Fibroblast of skin of scalp (primary cell): ENCODE results near the gene ZNF836.
A peak's percentile ranks its signal among the peaks of the same experiment; 100 is the strongest.

Experiments used
- DNase-seq: peaks from one replicate; pipeline ENCODE4 v3.0.0-alpha.2; 2013

ZNF836 gene

DNA sequence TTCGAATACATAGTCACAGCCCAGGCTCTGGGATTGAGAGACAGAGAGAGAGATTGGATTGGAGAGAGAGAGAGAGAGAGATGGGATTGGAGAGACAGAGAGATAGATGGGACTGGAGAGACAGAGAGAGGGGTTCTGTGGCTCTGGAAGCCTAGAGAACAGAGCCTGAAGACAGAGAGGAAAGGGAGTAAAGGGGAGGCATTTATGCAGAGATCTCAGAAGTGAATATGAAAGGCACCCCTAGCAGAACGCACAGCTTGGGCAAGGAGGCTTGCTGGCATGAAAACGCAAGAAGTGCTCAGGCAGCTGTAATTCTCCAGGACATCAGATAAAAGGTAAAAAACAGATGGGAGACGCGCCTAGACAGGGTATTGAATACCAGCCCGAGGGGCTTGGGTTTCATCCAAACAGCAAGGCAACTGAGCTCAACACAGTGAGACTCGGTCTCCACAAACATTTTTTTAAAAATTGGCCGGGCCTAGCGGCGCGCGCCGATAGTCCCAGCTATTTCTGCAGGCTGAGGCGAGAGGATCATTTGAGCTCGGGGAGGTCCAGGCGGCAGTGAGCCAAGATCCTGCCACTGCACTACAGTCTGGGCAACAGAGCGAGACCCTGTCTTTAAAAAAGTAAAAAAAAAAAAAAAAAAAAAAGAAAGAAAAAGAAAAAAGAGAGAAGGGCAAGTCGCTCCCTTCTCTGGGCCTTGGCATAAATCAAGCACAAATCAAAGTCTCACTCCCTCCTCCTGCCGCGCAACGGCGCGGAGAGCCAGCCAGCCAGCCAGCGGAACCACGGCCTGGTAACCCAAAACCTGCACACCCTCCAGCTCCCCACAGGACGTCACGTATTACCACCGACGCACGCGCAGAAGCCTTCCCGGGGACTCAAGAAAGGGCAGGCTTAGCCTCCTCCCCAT lies 17.7 kb upstream of the ZNF836 start:
- no peak for DNase-seq

DNA sequence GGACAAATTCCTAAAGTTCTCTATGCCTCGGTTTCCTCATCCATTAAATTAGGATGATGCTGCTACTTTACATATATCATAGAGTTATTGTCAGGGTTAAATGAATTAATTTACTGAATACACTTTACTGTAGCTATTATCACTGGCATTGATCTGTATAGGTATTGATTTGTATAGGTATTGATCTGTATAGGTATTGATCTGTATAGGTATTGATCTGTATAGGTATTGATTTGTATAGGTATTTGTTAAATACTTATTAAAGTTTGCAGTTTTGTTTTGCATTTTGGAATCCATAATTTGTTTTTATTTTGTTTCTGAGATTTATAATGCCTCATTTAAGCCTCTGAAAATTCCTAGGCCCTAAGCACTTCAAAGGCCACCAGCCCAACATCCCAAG lies 16.0 kb upstream of the ZNF836 start:
- no peak for DNase-seq

GRCh38 chr19:52176574-52176973 lies 5.2 kb upstream of the ZNF836 start:
- no peak for DNase-seq

DNA sequence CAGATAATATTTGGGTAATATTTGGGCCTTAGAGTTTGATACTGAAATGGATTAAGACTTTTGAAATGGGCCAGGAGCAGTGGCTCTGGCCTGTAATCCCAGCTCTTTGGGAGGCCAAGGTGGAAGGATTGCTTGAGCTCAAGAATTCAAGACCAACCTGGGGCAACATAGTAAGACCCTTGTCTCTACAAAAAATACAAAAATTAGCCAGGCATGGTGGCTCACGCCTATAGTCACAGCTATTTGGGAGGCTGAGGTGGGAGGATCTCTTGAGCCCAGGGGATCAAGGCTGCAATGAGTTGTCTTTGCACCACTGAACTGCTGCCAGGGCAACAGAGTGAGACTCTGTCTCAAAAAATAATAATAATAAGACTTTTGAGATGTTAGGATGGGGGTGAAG lies 926 bp upstream of the ZNF836 start:
- DNase-seq: no peak

GRCh38 chr19:52170863-52171320 lies 529 bp downstream of the ZNF836 start:
- no peak for DNase-seq

GRCh38 chr19:52170304-52170703 lies 1.1 kb downstream of the ZNF836 start:
- DNase-seq: no peak

DNA sequence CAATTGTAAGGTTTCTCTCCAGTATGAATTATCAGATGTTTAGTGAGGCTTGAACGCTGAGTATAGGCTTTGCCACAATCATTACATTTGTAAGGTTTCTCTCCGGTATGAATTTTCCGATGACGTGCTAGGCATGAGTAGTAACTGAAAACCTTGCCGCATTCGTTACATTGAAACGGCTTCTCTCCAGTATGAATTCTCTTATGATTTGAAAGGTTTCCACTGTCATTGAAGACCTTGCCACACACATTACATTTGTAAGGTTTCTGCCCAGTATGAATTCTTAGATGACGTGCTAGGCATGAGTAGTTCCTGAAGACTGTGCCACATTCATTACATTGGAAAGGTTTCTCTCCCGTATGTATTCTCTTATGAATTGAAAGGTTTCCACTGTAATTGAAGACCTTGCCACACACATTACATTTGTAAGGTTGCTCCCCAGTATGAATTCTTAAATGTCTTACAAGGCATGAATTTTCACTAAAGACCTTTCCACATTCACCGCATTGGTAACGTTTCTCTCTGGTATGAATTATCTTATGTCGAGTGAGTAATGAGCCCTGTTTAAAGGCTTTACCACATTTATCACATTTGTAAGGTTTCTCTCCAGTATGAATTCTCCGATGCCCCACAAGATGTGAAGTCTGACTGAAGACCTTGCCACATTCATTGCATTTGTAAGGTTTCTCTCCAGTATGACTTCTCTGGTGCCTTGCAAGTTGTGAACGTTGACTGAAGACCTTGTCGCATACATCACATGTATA lies 15.6 kb downstream of the ZNF836 start:
- no peak for DNase-seq

- DNase-seq: no peak
Observed at GRCh38 chr19:52148256-52148655, 23.2 kb downstream of the ZNF836 start.

DNA sequence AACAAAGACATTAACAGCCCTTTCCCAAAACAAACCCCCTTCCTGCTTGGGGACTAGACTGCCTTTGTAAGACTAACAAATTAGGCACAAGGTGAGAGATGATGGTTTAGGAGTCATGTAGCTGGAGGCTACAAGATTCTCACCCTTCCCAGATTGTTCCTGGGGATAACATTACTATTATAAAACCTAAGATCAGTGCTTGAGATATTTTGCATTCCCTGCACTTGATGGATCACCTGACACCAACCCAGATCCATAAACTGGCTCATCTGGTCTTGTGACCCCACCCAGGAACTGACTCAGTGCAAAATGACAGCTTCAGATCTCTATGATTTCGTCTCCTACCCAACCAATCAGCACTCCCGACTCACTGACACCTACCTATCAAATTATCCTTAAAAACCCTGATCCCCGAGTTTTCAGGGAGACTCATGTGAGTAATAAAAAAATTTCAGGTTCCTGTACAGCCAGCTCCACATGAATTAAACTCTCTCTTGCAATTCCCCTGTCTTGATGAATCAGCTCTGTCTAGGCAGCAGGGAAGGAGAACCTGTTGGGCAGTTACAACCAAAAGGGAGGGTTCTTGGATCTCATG lies 29.3 kb downstream of the ZNF836 start:
- DNase-seq: no peak

DNA sequence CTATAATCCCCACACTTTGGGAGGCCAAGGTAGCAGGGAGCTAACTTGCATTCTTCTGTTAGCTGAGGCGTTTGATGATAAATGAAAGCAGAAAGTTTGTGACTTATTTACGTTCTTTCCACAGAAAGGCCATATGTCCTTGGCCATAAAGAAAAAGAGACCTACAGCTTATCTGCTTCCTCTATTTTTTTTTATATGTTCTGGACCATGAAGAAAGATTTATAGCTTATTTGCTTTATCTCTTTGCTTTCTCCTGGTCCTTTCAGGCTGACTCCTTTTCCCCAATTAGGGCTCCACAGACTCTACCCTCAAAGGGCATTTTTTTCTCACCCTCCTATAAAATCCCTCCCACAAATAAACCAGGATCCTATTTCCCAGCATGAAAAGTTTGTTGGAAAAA lies 30.2 kb downstream of the ZNF836 start:
- no peak for DNase-seq

DNA sequence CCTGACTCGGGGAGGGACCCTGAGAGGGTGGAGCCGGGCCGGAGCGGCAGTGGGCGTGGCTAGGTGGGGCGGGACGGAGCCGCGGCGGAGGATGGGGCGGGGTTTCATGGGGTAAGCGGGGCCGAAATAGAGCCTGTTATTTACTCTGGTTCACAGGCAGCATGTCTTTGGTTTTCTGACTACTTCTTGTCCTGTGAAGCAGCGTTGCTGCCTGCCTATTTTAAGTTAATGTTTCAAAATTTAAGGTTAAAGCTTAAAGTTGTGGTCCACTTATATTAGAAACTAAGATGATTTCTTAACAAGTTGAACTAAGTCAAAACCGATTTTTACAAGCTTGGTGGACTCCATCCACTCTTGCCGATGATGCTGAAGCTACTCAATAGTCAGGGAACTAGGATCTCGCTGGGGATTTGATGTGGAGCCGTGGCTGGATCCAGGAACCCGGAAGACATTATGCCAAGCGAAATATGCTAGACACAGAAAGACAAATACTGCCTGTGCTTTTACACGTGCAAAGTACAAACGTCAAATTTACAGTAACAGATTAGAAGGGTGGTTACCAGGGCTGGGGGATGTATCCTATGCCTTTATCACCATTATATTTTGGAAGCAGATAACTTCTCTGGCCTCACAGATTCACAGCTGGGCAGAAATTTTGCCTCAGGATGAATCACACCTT lies 31.2 kb downstream of the ZNF836 start:
- DNase-seq: no peak

GRCh38 chr19:52139252-52140031 lies 32.0 kb downstream of the ZNF836 start, which contains the start of gene ZNF616:
Gene ZNF616 (minus strand): TSS chr19:52139938. CDS start chr19:52130512, 9,426 bp downstream.
- DNase-seq: peak; percentile 95

- DNase-seq: no peak
Observed at GRCh38 chr19:52138983-52139251, 32.5 kb downstream of the ZNF836 start.

- peak; percentile 21 for DNase-seq
Observed at GRCh38 chr19:52138278-52138982, 33.0 kb downstream of the ZNF836 start.

DNA sequence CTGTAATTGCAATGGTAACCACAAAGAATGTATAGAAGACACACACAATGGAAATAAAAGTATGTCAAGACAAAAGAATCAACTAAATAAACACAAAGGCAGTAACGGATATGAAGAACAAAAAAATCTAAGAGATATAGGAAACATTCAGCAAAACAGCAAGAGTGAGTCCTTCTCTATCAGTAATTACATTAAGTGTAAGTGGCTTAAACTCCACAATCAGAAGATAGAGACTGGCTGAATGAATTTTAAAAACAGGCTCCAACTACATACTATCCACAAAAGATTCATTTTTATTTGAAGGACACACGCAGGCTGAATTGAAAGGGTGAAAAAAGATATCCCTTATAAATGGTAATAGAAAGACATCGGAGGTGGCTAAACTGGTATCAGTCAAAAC lies 51.1 kb downstream of the ZNF836 start:
- no peak for DNase-seq

DNA sequence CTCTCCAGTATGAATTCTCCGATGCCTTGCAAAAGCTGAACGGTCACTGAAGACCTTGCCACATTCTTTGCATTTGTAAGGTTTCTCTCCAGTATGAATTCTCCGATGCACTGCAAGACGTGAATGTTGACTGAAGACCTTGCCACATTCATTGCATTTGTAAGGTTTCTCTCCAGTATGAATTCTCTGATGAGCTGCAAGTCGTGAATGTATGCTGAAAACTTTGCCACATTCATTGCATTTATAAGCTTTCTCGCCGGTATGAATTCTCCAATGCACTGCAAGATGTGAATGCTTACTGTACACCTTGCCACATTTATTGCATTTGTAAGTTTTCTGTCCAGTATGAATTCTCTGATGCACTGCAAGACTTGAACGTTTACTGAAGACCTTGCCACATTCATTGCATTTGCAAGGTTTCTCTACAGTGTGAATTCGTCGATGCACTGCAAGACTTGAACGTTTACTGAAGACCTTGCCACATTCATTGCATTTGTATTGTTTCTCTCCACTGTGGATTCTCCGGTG lies 55.8 kb downstream of the ZNF836 start:
- no peak for DNase-seq

DNA sequence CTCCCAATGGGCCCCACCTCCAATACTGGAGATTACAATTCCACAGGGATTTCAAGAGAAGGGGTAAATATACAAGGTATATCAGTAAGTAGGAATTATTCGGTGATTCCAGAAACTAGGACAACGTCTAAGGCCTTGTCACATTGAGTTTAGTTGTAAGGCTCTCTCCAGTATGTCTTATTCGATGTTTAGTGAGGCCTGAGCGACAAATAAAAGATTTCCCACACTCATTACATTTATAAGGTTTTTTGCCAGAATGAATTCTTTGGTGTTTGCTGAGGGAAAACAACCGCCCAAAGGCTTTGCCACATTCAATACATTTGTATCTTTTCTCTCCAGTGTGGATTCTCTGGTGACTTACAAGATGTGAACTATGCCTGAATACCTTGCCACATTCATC lies 56.7 kb downstream of the ZNF836 start:
- no peak for DNase-seq

- DNase-seq: no peak
Observed at GRCh38 chr19:52112624-52113023, 58.8 kb downstream of the ZNF836 start.

DNA sequence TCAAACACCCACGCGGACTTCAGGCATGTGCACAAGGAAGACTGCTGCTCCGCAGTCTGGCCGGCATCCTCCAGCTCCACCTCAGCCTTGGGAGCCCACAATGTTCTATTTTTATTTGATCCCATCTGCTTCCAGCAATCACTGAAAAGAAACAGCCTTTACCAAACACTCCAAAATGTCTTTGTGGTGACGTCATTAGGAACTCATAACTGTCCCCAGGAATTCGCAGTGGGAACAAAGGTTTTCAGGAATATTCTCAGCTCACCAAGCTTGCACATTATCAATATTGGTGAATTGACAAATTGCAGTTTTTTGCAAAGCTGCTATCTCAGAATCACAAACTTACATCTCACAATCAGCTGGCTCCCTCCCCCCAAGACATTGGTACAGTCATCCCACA lies 60.6 kb downstream of the ZNF836 start:
- DNase-seq: no peak
